Hypothalamus (tissue), 51 donors: ENCODE results near the gene SLC7A6.

Experiments
- DNase-seq, 51 donors: peaks; one replicate each; lab custom pipeline; 2025; lab: John Stamatoyannopoulos, UW

The SLC7A6 gene

DNA sequence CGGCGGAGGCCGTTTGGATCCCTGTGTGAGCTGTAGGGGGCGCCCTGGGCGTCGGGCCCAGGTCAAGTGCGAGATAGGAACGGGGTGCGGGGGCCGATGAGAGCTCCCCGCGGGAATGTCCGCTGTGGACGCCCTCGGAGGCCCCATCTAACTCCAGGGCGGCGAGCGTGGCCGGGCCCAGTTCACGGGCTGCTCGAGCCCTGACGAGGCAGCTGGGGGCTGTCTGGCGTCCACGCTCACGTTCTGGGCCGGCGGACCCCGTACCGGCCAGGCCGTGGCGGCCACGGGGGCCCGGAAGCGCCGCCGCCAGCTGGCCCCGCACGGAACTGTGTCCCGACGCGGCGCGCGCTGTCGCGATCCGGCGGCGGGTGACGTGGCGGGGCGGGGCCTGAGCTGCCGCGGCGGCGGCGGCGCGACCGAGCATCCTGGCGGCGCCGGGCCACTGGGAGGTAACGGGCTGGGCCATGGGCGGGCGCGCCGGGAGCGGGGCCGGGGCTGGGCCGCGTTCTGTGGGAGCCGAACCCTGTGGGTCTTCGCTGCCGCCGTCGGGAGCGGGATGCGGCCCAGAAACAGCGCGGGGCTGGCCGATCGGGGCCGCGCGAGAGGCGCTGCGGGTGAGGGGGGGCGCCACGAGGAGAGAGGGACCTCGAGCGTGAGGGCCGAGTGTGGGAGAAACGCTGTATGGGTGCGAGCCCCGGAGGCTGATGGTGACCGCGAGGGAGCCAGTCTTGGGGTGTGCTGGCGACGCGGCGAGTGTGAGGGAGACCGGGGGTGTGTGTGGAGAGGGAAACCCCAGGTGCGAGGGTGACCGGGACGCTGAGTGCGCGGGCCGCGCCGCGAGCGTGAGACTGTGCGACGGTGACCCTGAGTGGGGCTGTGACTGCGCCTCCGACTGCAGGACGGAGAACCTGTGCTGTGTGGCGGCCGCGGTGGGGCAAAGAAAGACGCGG is at the start of gene SLC7A6:
SLC7A6 (plus strand) TSS at position 399 of the 950 bp plus-strand sequence. CDS start 10,201 bp downstream, outside the sequence.
- peak in 46 of 51 donors; percentile 13 to 75 (median 54) for DNase-seq

DNA sequence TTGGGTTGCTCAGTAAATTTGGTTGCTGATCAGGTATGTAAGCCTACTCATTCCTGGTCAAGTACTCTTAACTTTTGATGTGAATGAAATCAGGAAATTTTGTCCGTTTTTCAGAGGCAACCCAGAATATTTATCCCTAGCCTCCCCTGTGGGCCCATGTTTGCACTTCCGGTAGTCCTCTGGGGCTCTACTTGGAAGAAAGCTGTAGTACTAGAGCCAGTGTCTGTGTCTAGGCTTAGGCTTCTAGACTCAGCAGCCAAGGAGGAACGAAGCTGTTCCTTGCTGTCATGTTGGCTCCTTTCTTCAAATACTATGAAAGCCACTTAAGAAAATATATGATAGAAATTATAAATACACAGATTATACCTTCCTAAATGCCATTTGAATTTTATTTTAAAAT is 49.6 kb upstream of the SLC7A6 start:
- DNase-seq, result no peak

DNA sequence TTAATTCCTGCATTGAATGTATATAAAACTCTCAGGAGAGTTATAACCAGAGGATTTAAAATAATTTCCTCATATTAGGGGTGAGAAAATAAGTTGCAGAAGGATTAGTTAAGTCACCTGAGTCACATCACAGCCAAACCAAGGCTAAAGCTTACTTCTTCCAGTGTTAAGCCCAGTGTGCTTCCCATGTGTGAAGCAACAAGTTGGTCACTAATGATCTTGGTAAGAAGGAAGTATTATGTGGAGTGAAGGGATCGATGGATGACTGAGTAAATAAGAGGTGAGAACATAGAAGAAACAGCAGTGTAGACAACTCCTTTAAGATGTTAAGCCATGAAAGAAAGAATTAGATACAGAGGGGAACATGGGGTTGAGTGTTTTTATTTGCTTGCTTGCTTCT is 49.0 kb upstream of the SLC7A6 start:
- no peak for DNase-seq

DNA sequence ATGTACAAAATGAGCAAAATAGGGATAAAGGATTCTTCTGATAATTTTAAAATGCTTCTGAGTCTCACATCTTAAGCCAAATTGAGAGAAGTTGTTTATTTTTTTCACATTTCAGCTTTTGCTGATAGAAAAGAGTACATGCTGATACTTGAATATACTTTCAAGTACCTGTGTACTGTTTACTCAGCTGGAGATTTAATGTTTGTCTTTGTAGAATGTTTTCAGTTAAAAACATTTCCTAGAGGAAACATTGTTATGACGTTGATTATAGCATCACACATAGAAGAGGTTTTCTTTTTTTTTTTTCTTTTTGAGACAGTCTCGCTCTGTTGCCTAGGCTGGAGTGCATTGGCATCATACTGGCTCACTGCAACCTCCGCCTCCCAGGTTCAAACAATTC is 48.1 kb upstream of the SLC7A6 start:
- no peak for DNase-seq

DNA sequence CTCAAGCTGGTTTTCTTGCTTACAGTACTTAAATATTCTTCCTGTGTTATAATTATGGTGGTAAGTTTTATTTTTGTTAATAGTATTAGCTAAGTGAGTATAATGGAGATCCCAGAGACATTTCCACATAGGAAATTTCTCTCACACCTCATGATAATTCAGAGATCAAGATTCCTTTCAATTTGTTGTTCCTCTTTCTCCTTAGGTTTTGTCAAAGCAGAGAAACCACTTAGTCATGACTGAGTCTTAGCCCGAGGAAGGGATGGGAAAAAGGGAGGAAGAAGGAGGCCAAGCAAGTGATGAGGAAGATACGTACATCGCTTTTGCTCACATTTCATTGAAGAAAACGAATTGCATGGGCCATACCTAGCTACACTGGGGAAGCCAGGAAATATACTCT is 46.8 kb upstream of the SLC7A6 start:
- no peak for DNase-seq

DNA sequence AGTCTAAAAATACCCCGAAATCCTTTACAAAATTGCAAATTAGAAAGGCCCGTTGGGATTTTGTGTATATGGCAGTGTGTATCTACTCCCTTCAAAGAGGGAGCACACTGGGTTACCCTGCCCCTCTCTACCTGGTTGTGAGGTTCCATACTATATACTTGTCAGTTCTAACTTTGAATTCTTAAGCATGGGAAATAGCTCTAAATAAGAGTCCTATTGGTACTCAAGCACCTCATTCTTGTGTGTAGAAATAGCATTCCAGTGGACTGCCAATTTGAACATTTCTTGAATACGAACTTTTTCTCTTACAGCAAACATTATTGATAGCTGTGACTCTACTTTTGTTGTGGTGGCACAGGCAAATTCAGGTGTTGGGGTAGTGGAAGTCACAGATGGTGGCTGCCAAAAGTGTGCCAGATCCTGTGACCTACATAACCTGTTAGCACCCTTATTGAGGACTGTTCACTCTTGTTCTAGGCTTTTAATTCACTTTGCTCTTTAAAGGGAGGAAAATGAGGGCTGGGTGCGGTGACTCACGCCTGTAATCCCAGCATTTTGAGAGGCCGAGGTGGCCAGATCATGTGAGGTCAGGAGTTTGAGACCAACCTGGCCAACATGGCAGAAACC is 44.5 kb upstream of the SLC7A6 start:
- no peak for DNase-seq

DNA sequence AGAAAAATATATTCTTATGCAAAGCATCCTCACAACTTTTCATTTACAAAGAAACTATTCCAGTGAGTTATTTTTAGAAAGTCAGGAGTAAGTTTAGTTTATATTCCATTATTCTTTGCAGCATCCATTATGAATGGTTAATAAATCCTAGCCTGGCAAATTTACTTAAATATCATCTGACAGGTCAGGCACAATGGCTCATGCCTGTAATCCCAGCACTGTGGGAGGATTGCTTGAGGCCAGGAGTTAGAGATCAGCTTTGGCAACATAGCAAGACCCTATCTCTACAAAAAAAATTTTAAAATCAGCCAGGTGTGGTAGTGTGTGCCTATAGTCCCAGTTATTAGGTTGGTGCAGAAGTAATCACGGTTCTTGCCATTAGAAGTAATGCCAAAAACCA is 41.3 kb upstream of the SLC7A6 start:
- DNase-seq, result no peak

DNA sequence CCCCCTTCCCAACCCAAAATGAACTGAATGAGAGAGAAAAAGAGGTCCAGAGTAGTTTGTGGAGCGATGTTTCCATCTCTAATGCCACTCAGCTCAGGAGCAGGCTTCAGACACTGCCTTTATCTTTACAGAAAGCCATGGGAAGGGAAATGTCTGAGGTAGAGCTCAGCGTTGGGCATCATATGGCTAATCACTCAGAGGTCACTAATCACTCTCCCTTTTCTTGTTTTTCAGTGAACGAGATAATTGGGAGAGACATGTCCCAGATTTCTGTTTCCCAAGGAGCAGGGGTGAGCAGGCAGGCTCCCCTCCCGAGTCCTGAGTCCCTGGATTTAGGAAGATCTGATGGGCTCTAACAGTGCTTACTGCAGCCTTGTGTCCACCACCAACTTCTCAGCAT is 38.2 kb upstream of the SLC7A6 start:
- no peak for DNase-seq

DNA sequence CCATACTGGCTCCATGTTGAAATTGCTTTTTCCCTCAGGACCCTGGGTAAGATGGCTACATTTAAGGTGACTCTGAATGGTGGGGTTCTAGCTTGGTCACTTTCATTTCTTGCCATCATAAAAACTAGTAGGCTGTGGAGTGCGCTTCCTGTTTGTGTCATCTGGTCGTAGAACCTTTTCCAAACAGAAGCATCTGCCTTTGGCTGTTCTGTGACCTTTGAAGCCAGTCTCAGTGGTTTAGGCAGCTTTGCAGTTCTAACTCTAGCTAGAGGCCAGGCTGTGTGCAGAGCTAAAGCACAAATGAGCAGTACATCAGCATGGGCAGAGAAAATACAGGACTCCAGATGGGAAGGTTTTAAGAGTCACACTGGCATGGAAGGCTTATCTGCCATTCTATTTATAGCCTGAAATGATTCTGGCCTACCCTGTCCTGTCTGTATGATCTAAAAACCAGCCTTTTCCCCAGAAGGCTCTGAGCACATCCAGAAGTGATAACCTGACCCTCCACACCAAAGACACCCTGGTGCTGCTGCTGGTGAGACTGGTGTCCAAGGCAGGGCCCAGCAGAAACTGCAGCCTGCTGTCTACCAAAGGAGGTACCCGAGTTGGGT is 37.0 kb upstream of the SLC7A6 start:
- no peak for DNase-seq

DNA sequence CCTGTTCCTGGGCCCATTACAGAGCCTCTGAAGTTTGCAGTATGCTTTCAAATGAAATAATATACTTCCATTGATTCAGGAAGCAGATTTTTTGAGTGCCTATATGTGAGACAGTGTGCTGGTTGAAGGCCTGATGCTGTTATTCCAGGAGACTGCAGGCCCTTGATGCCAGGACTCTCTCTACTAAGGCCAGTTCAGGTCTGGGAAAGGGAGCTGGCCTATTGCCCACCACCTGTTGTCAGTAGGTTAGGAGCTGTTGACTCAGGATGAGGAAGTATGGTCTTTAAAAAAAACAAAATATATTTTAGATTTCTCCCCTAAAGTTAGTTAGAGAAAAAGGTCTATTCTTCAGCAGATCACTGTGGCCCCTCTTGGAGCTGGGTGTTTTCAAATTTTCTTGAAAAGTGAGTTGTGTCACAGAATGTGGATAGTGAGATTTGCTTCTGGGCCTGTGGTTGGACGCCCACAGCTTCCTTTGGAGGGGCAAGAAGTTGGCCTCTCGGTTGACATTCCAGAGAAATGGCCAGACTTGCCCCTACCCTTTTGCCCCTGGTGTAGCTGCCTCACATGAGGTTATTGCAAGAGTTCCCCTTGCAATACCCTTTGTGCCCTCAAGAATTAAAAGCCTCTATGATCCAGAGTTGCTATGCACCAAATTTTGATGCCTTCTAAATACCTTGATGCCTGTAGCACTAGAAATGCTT is 36.3 kb upstream of the SLC7A6 start:
- DNase-seq, result no peak

DNA sequence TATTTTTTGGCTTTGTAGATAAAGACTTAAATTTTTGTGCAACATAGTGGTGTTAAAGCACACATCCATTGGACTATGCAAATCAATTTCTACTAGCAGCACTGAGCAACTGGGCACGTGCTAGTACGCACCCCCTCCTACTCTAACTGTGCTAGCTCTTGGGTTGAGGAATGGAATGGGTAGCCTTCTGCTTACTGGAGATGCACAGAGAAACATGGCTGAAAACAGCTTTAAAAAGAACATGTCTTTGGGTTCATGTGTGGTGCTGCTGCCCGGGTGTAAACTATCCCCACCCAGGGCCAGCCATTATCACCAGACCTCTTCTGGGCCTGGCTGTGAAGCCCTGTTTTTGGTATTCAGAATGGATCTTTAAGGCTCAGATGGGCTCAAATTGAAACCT is 35.7 kb upstream of the SLC7A6 start:
- DNase-seq, result no peak

DNA sequence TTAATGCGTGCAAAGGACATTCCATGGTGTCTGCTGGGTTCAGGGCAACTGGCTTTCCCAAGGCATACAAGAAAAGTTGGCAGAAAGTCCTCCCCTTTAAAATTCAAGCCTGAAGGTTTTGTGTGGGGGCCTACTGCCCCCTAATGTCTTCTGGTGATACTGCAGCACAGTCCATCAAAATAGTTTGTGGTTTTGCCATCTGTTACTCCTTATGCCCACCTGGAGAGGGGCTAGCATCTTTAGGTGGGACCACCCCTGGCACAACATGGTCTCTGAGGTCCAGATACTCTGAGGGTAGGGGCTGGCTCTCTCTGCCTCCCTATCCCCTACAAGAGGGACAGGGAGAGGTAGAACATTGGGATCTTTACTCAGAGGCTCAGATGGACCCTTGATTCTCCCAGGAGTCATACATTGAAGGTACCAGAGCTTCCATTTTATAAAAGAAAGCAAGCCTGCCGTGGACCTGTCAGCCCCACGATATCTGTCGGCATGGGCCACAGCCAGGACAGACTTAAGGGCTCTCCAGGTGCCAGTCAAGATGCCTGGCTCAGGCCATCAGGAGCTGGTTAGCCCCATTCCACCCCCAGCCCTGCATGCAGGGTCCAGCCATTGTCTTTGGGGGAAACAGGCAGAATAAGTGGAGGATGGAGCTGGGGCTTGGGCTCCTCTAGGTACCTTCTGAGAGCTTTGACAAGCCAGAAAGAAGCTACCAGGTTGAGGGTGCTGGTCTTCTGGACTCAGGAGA is 34.7 kb upstream of the SLC7A6 start:
- DNase-seq, result peak in 21 of 51 donors; percentile 6 to 68 (median 25)

DNA sequence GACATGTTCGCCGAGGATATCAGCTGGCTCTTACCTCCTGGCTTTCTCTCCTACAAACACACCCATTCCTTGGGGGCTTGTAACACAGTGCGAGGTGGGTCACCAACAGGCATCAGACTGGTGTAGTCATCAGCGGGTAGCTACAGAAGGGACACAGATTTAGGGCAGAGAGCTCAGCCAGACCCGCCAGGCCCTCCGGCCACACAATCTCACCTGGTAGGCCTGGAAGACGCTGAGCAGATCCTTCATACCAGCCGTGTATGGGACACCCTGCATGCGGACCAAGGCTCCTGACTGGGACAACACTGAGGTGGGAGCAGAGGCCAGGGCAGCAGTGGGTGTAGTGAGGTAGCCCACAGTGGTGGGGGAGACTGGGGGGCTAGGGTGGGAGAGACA is 34.2 kb upstream of the SLC7A6 start:
- no peak for DNase-seq

DNA sequence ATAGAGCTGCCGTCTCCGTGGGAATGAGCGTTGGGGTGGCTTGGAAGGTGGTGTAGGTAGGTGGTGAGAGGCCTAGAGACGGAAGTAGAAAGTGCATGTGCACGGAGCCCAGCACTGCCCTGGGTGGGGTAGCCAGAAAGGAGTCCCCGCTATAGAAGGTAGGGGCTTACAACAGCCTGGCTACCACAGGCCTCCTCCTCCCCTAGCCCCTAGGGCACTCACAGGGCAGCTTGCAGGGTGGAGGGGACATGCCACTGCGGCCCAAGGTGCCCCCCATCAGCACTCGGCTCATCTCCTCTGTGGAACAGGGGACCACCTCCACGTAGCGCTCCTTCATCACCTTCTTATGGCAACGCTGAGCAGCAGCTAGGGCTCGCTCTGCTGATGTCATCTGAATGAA is 33.4 kb upstream of the SLC7A6 start:
- DNase-seq, result no peak

DNA sequence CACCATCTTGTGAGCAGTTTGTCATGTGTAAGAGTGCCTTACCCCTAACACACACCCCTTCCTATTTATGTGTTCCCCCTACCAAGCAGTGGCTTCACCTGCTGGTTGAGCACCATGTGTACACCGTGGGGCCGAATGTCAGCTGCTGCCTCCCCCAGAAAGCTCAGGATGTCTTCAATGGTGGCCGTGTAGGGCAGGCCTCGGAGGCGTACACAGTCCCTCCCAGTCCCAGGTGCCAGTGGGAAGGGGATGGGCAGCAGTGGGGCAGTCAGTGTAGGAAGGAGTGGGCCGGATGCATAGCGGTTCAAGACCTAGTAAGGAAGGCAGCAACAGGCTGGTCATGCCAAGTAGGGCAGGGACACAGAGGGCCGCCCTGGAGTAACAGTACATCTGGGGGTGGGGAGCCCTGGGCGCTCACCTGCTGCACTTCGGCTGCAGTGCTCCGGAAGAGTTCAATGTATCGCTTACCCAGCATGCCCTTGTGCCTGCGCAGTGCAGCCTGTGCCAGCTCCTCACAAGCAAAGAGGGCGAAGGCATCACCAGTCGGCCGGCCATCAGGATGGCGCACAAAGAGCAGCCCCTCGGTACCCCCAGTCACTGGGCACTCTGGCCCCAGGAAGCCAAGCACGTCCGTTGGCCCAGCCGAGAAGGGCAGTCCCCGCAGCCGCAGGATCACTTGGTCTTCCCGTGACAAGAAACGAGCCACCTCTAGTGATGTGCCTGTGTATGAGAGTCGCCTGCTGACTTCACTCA is 32.8 kb upstream of the SLC7A6 start:
- DNase-seq, result no peak

DNA sequence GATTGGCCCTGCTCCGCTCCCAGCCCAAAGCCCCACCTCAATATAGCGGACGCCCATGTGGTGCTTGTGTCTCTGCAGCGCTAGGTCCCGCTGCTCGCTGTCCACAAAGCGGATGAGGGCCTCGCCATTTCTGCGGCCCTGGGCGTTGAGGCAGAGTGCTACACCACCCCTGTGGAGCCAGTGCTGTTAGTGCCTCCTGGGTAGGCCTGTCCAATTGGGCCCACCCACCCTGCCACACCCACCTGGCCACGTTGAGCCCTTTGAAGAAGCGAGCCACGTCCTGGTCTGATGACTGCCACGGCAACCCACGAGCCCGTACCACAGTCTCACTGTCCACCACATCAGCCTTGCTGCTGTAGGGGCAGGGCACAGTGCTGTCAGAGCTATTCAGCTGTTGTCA is 32.0 kb upstream of the SLC7A6 start:
- DNase-seq, result no peak

DNA sequence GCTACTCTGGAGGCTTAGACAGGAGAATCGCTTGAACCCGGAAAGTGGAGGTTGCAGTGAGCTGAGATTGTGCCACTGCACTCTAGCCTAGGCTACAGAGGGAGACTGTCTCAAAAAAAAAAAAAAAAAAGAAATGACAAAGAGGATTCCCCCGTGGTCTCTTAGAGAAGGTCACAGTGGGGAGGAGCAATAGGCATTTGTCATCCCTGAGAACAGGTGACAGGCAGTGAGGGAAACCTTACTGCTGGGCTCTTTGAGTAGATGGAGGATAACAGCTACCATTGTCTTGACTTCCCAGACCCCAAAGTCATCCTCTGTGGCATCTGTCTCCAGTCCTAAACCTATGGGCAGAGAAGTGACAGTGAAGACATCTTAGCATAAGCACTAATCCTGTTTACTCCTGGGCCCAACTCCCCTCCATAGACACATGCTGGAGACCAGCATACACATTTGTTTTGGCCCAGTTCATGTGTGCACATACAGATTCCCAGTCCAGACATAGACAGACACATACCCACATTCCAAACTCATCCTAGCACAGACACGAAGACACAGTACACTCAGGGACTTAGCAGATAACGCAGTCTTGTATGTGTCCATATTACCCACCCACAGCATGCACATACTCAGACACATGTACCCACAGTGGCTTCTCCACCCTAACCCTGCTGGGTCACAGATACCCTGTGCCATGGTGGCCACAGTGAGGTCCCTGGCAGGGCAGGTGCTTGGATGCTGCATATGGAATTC is 31.1 kb upstream of the SLC7A6 start:
- no peak for DNase-seq

DNA sequence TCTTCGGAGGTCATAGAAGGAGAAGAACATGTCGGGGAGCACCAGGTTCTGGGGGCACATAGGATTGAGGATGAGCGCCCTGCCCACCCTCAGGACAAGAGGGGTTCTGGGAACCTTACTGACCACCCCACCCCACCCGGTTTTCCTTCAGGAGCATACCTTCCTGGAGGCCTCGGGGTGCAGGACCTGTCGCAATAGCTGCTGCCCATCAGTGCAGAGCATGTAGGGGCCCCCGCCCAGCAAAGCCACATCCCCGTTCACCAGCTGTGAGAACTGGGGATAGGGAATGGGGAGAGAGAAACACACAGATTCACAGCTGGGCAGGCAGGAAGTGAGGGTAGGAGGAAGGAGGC is 30.5 kb upstream of the SLC7A6 start:
- no peak for DNase-seq
